ENCODE measurements around the gene UNC119.
"Not testable (repeated sequence)": the region's sequence is repeated elsewhere in the genome, so short reads cannot be mapped to it uniquely, and the experiment has no call there.

Gene UNC119

DNA sequence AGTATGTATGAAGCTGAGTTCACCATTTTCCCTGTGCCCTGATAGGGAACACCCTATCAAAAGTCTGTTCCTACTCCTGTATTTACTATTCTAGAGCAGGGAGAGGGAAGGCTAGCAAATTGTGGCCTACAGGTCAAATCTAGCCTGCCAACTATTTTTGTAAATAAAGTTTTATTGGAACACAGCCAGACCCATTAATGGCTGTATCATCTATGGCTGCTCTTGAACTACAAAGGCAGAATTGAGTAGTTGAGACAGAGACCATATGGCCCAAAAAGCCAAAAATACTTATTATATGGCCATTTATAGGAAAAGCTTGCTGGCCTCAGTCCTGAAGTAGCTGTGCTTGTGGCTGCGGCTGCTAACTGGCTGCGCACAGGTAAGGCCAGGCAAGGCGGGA is 28.5 kb upstream of the UNC119 start:
- Histone ChIP-seq H3K9me3 (ENCODE audit: control insufficient read depth, insufficient read depth, low read length) (no peaks in the 10 kb centered on the region), H3K27me3 (ENCODE audit: control insufficient read depth, insufficient read depth, low read length) (no peaks in the 10 kb centered on the region), H3K27ac (ENCODE audit: low read length) (no peak overlapping the region), H3K4me3 (ENCODE audit: low read length) (no peak overlapping the region), H3K36me3 (ENCODE audit: control insufficient read depth, insufficient read depth, low read length) (peaks cover 57% of the 10 kb centered on the region), H3K4me1 (ENCODE audit: control insufficient read depth, insufficient read depth, low read length) (peaks cover 4% of the 10 kb centered on the region; the same call in 1 of the 2 replicates)
- WGBS (ENCODE audit: insufficient coverage, insufficient read length) = no CpG with 5 or more reads among the region's 3 CpGs
- no peak for DNase-seq (ENCODE audit: low read depth, low spot score)

DNA sequence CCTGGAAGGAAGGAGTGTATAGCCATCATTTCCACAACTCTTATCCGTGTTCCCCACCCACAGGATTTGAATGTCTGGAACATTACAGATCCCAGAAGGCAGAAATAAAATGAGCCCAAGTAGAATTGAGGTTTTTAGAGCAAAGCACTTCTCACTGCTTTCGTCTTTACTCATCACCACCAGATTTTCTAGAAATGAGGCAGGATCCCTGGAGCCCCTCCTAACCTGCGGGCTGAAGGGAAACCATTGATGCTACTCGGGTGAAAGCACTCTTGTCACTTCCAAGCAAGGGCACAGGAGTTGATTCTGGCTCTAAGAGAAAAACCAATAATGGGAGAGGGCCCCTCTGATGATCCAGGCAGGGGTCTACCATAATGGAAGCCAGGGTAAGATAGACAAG is 27.1 kb upstream of the UNC119 start:
- Histone ChIP-seq H3K4me1 (ENCODE audit: control insufficient read depth, insufficient read depth, low read length) (peaks cover 4% of the 10 kb centered on the region; the same call in 1 of the 2 replicates), H3K36me3 (ENCODE audit: control insufficient read depth, insufficient read depth, low read length) (peaks cover 43% of the 10 kb centered on the region), H3K27ac (ENCODE audit: low read length) (no peak overlapping the region), H3K4me3 (ENCODE audit: low read length) (no peak overlapping the region), H3K9me3 (ENCODE audit: control insufficient read depth, insufficient read depth, low read length) (no peaks in the 10 kb centered on the region), H3K27me3 (ENCODE audit: control insufficient read depth, insufficient read depth, low read length) (no peaks in the 10 kb centered on the region)
- WGBS (ENCODE audit: insufficient coverage, insufficient read length) = no CpG with 5 or more reads among the region's 4 CpGs
- no peak for DNase-seq (ENCODE audit: low read depth, low spot score)

DNA sequence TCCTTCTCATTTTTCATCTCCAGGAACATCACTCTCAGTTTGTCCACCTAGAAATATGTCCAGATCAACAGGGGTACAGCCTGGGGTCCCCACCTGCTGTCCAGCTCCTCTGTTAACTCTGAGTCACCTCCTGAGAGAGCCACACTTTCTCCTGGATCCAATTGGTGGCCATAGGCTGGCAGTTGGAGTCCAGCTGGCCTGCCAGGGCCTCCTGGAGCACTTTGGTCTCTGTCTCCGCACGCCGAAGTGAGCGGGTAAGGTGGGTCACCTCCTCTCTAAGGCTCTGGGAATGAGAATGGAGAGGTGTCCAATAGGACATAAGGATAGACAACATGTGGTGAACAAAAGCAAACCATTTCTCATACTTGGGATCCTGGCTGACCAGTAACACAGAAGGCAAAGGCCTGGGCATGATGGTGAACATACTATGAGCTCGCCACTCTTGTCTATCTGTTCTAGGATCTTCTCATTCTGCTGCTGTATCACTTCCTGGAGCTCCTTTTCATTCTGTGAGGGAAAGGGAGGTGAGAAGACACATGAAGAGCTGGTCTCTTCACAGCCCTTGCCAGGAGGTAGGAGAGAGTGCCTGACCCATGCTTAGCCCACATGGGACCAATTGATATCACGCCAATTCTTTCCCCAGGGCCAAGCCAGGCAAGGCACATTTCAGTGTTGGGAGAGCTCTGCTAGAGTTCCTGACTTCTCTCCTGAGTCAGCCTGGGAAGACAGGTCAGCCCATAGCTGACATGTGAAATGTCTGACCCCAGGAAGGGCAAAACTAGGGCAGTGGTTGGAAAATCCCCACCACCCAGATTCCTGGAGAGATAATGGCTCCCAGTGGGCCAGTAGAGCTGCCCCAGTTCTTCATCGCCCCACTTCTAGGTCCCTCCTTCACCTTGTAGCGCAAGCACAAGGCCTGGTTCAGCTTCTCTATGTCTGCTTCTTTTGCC is 26.1 kb upstream of the UNC119 start:
- no peak for DNase-seq (ENCODE audit: low read depth, low spot score)
- no peaks in the 10 kb centered on the region for H3K9me3 ChIP-seq (ENCODE audit: control insufficient read depth, insufficient read depth, low read length)
- no CpG with 5 or more reads among the region's 8 CpGs for WGBS (ENCODE audit: insufficient coverage, insufficient read length)
- no peaks in the 10 kb centered on the region for H3K27me3 ChIP-seq (ENCODE audit: control insufficient read depth, insufficient read depth, low read length)
- H3K36me3 ChIP-seq (ENCODE audit: control insufficient read depth, insufficient read depth, low read length) = peaks cover 33% of the 10 kb centered on the region; the same call in 1 of the 2 replicates
- H3K4me1 ChIP-seq (ENCODE audit: control insufficient read depth, insufficient read depth, low read length) = peaks cover 4% of the 10 kb centered on the region; the same call in 1 of the 2 replicates
- H3K27ac ChIP-seq (ENCODE audit: low read length) = no peak overlapping the region
- no peak overlapping the region for H3K4me3 ChIP-seq (ENCODE audit: low read length)

- WGBS (ENCODE audit: insufficient coverage, insufficient read length) = no CpG with 5 or more reads among the region's 3 CpGs
- Histone ChIP-seq H3K4me1 (ENCODE audit: control insufficient read depth, insufficient read depth, low read length) (peaks cover 4% of the 10 kb centered on the region; the same call in 1 of the 2 replicates), H3K27me3 (ENCODE audit: control insufficient read depth, insufficient read depth, low read length) (no peaks in the 10 kb centered on the region), H3K36me3 (ENCODE audit: control insufficient read depth, insufficient read depth, low read length) (peaks cover 24% of the 10 kb centered on the region; the same call in 1 of the 2 replicates), H3K9me3 (ENCODE audit: control insufficient read depth, insufficient read depth, low read length) (no peaks in the 10 kb centered on the region), H3K27ac (ENCODE audit: low read length) (no peak overlapping the region), H3K4me3 (ENCODE audit: low read length) (no peak overlapping the region)
- no peak for DNase-seq (ENCODE audit: low read depth, low spot score)
Measured at GRCh38 chr17:28577466-28577824, 25.0 kb upstream of the UNC119 start.

- Histone ChIP-seq H3K36me3 (ENCODE audit: control insufficient read depth, insufficient read depth, low read length) (peaks cover 19% of the 10 kb centered on the region; the same call in 1 of the 2 replicates), H3K9me3 (ENCODE audit: control insufficient read depth, insufficient read depth, low read length) (no peaks in the 10 kb centered on the region), H3K27me3 (ENCODE audit: control insufficient read depth, insufficient read depth, low read length) (no peaks in the 10 kb centered on the region), H3K27ac (ENCODE audit: low read length) (no peak within 1 kb of the TSS), H3K4me1 (ENCODE audit: control insufficient read depth, insufficient read depth, low read length) (peaks cover 4% of the 10 kb centered on the region; the same call in 1 of the 2 replicates), H3K4me3 (ENCODE audit: low read length) (peak within 1 kb of the TSS; percentile 22; the same call in 1 of the 2 replicates)
- peak; percentile 93 for DNase-seq (ENCODE audit: low read depth, low spot score)
- WGBS (ENCODE audit: insufficient coverage, insufficient read length) = no CpG with 5 or more reads among the region's 26 CpGs
Measured at GRCh38 chr17:28576758-28577465, 24.5 kb upstream of the UNC119 start, which contains the start of gene ALDOC. ALDOC (minus strand) TSS chr17:28576895; CDS start chr17:28575532, 1,363 bp downstream.

DNA sequence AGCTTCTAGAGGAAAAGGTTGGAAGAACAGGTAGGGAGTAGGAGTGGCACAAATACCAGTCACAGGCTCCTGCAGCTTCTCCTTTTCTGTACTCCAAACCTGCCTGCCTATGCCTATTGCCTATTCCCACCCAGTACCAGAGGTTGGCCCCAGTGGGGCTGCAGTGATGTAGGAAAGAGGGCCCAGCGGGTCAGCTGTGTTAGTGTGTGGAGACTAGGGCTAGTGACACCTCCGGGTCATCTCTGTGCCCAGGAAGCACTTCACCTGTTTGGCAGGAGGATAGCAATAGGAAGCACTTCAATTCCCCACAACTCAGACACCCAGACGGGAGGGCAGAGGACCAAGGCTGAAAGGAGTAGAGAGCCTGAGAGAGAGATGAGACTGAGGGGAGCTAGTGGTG is 23.6 kb upstream of the UNC119 start:
- H3K36me3 ChIP-seq (ENCODE audit: control insufficient read depth, insufficient read depth, low read length) = peaks cover 19% of the 10 kb centered on the region; the same call in 1 of the 2 replicates
- not testable (repeated sequence) for H3K4me3 ChIP-seq (ENCODE audit: low read length); H3K27ac ChIP-seq (ENCODE audit: low read length); H3K9me3 ChIP-seq (ENCODE audit: control insufficient read depth, insufficient read depth, low read length); DNase-seq (ENCODE audit: low read depth, low spot score); H3K27me3 ChIP-seq (ENCODE audit: control insufficient read depth, insufficient read depth, low read length); H3K4me1 ChIP-seq (ENCODE audit: control insufficient read depth, insufficient read depth, low read length)
- WGBS (ENCODE audit: insufficient coverage, insufficient read length) = no CpG with 5 or more reads among the region's 3 CpGs

DNA sequence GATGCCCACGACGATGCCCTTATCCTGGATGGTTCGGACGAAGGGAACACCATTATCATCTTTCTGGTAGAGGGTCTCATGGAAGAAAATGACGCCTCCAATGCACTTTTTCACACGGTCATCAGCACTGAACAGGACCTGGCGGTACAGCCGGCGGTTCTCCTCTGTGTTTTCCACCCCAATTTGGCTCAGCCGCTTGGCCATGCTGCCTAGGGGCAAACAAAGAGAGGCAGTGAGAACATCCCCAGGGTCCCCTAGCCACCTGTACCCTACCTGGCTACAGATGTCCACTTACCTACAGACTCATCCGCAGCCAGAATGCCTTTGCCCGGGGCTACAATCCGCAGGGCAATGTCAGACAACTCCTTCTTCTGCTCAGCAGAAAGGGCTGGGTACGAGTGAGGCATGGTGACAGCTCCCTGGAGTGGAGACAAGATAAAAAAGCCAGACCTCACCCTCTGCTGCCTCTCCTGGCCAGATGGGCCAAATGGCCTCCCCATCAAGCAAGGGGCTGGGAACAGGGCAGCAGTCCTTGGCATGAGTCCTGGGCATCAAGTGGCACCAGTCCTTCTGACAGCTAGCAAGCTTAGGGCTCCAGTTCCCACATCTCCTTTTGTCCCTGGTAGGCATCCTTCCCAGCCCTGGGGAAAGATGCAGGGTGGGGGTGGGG is 22.8 kb upstream of the UNC119 start:
- peaks cover 19% of the 10 kb centered on the region; the same call in 1 of the 2 replicates for H3K36me3 ChIP-seq (ENCODE audit: control insufficient read depth, insufficient read depth, low read length)
- H3K9me3 ChIP-seq (ENCODE audit: control insufficient read depth, insufficient read depth, low read length) = no peaks in the 10 kb centered on the region
- H3K4me1 ChIP-seq (ENCODE audit: control insufficient read depth, insufficient read depth, low read length) = peaks cover 4% of the 10 kb centered on the region; the same call in 1 of the 2 replicates
- no CpG with 5 or more reads among the region's 14 CpGs for WGBS (ENCODE audit: insufficient coverage, insufficient read length)
- DNase-seq (ENCODE audit: low read depth, low spot score) = no peak
- H3K27ac ChIP-seq (ENCODE audit: low read length) = no peak overlapping the region
- no peaks in the 10 kb centered on the region for H3K27me3 ChIP-seq (ENCODE audit: control insufficient read depth, insufficient read depth, low read length)
- H3K4me3 ChIP-seq (ENCODE audit: low read length) = no peak overlapping the region

GRCh38 chr17:28574526-28574925 is 22.1 kb upstream of the UNC119 start:
- Histone ChIP-seq H3K27ac (ENCODE audit: low read length) (no peak overlapping the region), H3K9me3 (ENCODE audit: control insufficient read depth, insufficient read depth, low read length) (no peaks in the 10 kb centered on the region), H3K36me3 (ENCODE audit: control insufficient read depth, insufficient read depth, low read length) (peaks cover 15% of the 10 kb centered on the region; the same call in 1 of the 2 replicates), H3K4me3 (ENCODE audit: low read length) (no peak overlapping the region), H3K27me3 (ENCODE audit: control insufficient read depth, insufficient read depth, low read length) (no peaks in the 10 kb centered on the region), H3K4me1 (ENCODE audit: control insufficient read depth, insufficient read depth, low read length) (peaks cover 4% of the 10 kb centered on the region; the same call in 1 of the 2 replicates)
- WGBS (ENCODE audit: insufficient coverage, insufficient read length) = no CpG with 5 or more reads among the region's 7 CpGs
- no peak for DNase-seq (ENCODE audit: low read depth, low spot score)

DNA sequence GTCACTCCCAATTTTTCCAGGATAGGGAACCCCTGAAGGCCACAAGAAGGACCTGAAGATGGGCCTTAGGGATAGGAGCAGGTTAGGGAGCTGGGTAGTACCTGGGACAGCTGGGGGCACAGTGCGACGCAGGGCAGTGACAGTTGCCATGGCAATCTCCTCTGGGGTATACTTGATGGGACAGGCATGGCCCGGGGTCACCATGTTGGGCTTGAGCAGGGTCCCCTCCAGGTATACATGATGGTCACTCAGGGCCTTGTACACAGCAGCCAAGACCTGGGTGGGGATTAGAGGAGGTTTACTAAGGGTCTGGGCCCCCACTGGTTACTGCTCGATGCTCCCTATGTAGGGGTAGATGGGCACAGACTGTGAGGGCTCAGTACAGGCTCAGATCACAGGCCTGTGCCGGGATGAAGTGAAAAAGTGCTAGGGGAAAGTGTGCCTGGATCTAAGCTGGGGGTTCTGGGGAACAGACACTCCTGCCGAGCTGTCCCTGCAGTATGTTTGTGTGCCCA is 21.6 kb upstream of the UNC119 start:
- Histone ChIP-seq H3K27me3 (ENCODE audit: control insufficient read depth, insufficient read depth, low read length) (no peaks in the 10 kb centered on the region), H3K4me1 (ENCODE audit: control insufficient read depth, insufficient read depth, low read length) (peaks cover 4% of the 10 kb centered on the region; the same call in 1 of the 2 replicates), H3K4me3 (ENCODE audit: low read length) (no peak overlapping the region), H3K27ac (ENCODE audit: low read length) (no peak overlapping the region), H3K36me3 (ENCODE audit: control insufficient read depth, insufficient read depth, low read length) (peaks cover 10% of the 10 kb centered on the region; the same call in 1 of the 2 replicates), H3K9me3 (ENCODE audit: control insufficient read depth, insufficient read depth, low read length) (no peaks in the 10 kb centered on the region)
- DNase-seq (ENCODE audit: low read depth, low spot score) = no peak
- no CpG with 5 or more reads among the region's 6 CpGs for WGBS (ENCODE audit: insufficient coverage, insufficient read length)

All from iPS DF 6.9 (cell line).